NB4 (cell line): ENCODE measurements around the gene B3GALNT1.

Source experiments
- DNase-seq: peaks from one replicate; pipeline ENCODE4 v3.0.0; 2010; ENCODE audit warnings: low read depth
- H3K4me3 ChIP-seq: one replicate; pipeline ENCODE4 v1.5.1; 2011; ENCODE audit warnings: mild to moderate bottlenecking, low read depth, low read length, moderate library complexity
- CTCF ChIP-seq: IDR thresholded peaks from one replicate; pipeline ENCODE4 v1.5.1; 2012; ENCODE audit warnings: low read depth, low read length
- MAX ChIP-seq: IDR thresholded peaks from 2 replicates; pipeline ENCODE4 v1.6.1; 2011; ENCODE audit warnings: low read depth, low read length
- MYC ChIP-seq: IDR thresholded peaks from 2 replicates; pipeline ENCODE4 v1.6.1; 2011; ENCODE audit warnings: low read depth, low read length
- POLR2A ChIP-seq: IDR thresholded peaks from 2 replicates; pipeline ENCODE4 v1.6.1; 2011; ENCODE audit warnings: mild to moderate bottlenecking; ENCODE audit not compliant: insufficient read length; ENCODE audit errors: extremely low read depth

B3GALNT1 gene

GRCh38 chr3:161093895-161094294 is 11.3 kb downstream of the B3GALNT1 start:
- DNase-seq = no peak
- H3K4me3 ChIP-seq = no peak overlapping the region
- TF ChIP-seq MAX (no peak), CTCF (no peak), MYC (no peak), POLR2A (no peak)

GRCh38 chr3:161084277-161084676 is 20.9 kb downstream of the B3GALNT1 start:
- no peak overlapping the region for H3K4me3 ChIP-seq
- no peak for TF ChIP-seq MYC
- TF ChIP-seq CTCF = no peak
- DNase-seq = no peak

DNA sequence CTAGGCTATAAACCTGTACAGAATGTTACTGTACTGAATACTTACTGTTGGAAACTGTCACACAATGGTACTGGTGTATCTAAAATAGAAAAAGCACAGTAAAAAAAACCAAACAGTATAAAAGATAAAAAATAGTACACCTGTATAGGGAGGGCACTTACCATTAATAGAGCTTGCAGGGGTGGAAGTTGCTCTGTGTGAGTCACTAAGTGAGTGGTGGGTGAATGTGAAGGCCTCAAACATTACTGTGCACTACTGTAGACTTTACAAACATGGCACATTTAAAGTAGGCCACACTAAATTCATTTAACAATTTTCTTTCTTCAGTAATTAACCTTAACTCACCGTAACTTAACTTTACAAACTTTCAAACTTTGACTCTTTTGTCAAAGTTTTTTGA is 22.0 kb downstream of the B3GALNT1 start:
- no peak for DNase-seq
- no peak for TF ChIP-seq MAX
- no peak for TF ChIP-seq POLR2A
- TF ChIP-seq MYC = no peak
- TF ChIP-seq CTCF = no peak
- H3K4me3 ChIP-seq = no peak overlapping the region

- no peak for DNase-seq
- no peak for TF ChIP-seq CTCF
- TF ChIP-seq MYC = no peak
- no peak for TF ChIP-seq POLR2A
- TF ChIP-seq MAX = no peak
- H3K4me3 ChIP-seq = no peak overlapping the region
Measured at GRCh38 chr3:161082063-161082462, 23.1 kb downstream of the B3GALNT1 start.

- DNase-seq = no peak
- no peak for TF ChIP-seq POLR2A
- no peak overlapping the region for H3K4me3 ChIP-seq
Measured at GRCh38 chr3:161081633-161082032, 23.5 kb downstream of the B3GALNT1 start.

GRCh38 chr3:161073181-161073580 is 32.0 kb downstream of the B3GALNT1 start:
- no peak overlapping the region for H3K4me3 ChIP-seq
- TF ChIP-seq POLR2A (no peak), CTCF (no peak), MAX (no peak)
- no peak for DNase-seq
